ENCODE data around the gene IL1RAPL1. TPM values are rescaled to one million over a fixed set of nuclear protein-coding genes. Genes with fewer than 3 reads are reported as not detected.

Gene IL1RAPL1
- polyA plus RNA-seq, 2 of the 4 experiments (the other 2 are of a cell fraction) = not detected

DNA sequence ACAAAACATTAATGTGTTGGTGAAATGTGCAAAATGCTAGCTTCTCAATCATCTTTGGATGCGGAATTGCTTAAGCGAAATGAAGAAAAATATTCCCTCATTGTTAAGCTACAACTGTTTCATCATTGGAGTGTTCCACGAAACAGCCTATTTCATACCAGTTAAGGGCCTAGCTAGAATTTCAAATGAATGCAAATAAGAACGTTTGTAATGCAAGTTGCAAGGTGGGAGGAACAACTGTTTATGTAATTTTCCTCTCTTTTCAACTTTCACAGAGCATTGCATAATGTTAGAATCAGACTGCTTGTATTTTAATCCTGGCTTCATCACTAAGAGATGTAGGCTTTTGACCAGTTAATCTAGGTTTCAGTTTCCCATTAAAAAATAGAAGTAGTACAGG is 480.1 kb downstream of the IL1RAPL1 start:
- Histone ChIP-seq H3K4me1 (no peaks in the 10 kb centered on the region), H3K9me3 (no peaks in the 10 kb centered on the region), H3K4me3 (no peak overlapping the region), H3K27ac (no peak overlapping the region), H3K4me2 (no peak overlapping the region)
- ATAC-seq (no peak), FAIRE-seq (peak; percentile 56), DNase-seq (ENCODE audit: low read depth in 1 of 2, low spot score in 1 of 2) (no peak)
- TF ChIP-seq CEBPB (IDR thresholded peaks at IDR 0.05) (no peak), SMC3 (IDR thresholded peaks at IDR 0.05) (no peak), KDM5A (IDR thresholded peaks at IDR 0.05) (no peak), EHF (CRISPR knock-in tag; IDR thresholded peaks at IDR 0.05) (no peak), HOXA7 (CRISPR knock-in tag; IDR thresholded peaks at IDR 0.05) (no peak), TP53 (CRISPR knock-in tag; IDR thresholded peaks at IDR 0.05) (no peak), HOXB13 (CRISPR knock-in tag; IDR thresholded peaks at IDR 0.05; ENCODE audit: low read depth) (no peak), ESRRA (IDR thresholded peaks at IDR 0.05; ENCODE audit: borderline replicate concordance, low read length) (no peak), JUNB (IDR thresholded peaks at IDR 0.05) (no peak), RFX5 (IDR thresholded peaks at IDR 0.05) (no peak), MAZ (IDR thresholded peaks at IDR 0.05; ENCODE audit: borderline replicate concordance, low read depth, low read length) (no peak), MYC (IDR thresholded peaks at IDR 0.05; ENCODE audit: borderline replicate concordance, low read length) (no peak), POLR2AphosphoS2 (conservative IDR thresholded peaks at IDR 0.05; ENCODE audit: low read length) (no peak), ZC3H11A (IDR thresholded peaks at IDR 0.05) (no peak), KDM1A (IDR thresholded peaks at IDR 0.05; ENCODE audit: low read depth) (no peak)
- TF ChIP-seq, protein P1, sequence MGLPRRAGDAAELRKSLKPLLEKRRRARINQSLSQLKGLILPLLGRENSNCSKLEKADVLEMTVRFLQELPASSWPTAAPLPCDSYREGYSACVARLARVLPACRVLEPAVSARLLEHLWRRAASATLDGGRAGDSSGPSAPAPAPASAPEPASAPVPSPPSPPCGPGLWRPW (IDR thresholded peaks at IDR 0.05) = no peak
- TF ChIP-seq, protein P2, sequence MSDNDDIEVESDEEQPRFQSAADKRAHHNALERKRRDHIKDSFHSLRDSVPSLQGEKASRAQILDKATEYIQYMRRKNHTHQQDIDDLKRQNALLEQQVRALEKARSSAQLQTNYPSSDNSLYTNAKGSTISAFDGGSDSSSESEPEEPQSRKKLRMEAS (IDR thresholded peaks at IDR 0.05) = no peak
- CTCF ChIA-PET = no interaction called here
- WGBS (ENCODE audit: missing lambda C conversion rate) = 47% methylated on average over 4 of the region's 4 CpGs
- POLR2A ChIA-PET = no interaction called here

DNA sequence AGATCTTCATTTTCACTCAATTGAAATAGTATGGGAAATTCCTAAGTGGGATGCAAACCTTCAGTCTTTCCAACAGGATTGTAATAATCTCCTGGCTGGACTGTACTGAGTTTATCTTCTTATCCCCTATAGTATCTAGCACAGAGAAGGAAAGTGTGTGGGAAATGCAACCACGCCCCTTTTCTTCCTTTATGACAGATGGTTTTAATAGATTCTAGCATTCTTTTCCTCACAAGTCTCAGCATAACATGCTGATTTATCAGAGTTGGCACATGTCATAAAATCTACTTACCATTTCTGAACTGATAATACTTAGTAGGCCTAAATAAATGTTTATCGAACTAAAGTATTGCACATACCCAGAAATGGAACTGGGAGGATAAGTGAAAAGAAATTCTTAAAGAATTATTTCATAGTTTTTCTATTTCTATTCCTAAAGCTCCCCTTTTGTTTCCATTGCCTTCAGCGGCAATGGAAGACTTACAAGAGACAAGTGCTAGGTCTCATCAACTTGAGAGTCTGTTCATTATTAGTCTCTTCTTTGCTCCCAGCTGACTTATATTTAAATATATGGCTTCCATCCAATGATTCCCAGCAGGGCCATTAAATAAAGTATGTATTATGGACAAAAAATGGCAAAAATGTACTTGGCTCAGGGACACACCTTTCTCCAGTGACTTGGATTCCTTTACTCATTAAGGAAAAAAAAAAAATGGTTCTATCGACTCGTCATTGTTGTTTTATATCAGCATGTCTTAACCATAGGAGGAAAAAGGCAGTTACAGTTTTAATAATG is 484.5 kb downstream of the IL1RAPL1 start:
- CTCF ChIA-PET = no interaction called here
- H3K4me1 ChIP-seq = no peaks in the 10 kb centered on the region
- H3K4me3 ChIP-seq = no peak overlapping the region
- no peaks in the 10 kb centered on the region for H3K9me3 ChIP-seq
- H3K4me2 ChIP-seq = no peak overlapping the region
- TF ChIP-seq FOXS1 (CRISPR knock-in tag; IDR thresholded peaks at IDR 0.05) (no peak), CHD2 (IDR thresholded peaks at IDR 0.05; ENCODE audit: low read length, partially characterized antibody) (no peak), NFE2L2 (conservative IDR thresholded peaks at IDR 0.05; ENCODE audit: low read length) (no peak), HOXA7 (CRISPR knock-in tag; IDR thresholded peaks at IDR 0.05) (no peak)
- TF ChIP-seq, protein P3, sequence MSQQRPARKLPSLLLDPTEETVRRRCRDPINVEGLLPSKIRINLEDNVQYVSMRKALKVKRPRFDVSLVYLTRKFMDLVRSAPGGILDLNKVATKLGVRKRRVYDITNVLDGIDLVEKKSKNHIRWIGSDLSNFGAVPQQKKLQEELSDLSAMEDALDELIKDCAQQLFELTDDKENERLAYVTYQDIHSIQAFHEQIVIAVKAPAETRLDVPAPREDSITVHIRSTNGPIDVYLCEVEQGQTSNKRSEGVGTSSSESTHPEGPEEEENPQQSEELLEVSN (IDR thresholded peaks at IDR 0.05; ENCODE audit: borderline replicate concordance, low read depth) = no peak
- no peak for DNase-seq (ENCODE audit: low read depth in 1 of 2, low spot score in 1 of 2)
- FAIRE-seq = no peak
- no peak overlapping the region for H3K27ac ChIP-seq
- no peak for ATAC-seq
- WGBS (ENCODE audit: missing lambda C conversion rate) = 49% methylated on average over 5 of the region's 5 CpGs
- POLR2A ChIA-PET = no interaction called here

DNA sequence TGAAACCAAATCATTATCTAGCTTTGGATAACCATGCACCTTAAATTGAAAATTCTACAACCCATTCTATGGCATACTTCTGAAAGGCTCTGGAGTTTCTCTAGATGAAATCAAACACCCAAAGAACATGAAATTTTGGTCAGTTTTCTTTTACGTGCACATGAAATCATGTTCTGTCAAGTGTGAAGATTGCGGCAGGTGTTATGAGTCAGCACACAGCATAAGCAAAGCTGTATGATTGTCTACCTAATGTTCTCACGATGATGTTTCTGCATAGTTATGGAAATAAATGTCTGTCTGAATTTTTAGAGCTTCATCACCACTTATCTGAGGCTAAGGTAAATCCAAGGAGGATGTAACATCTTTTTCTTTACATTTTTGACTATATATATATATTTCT is 495.3 kb downstream of the IL1RAPL1 start:
- DNase-seq (ENCODE audit: low read depth in 1 of 2, low spot score in 1 of 2) (no peak), FAIRE-seq (no peak), ATAC-seq (no peak)
- H3K4me2 ChIP-seq = no peak overlapping the region
- 61% methylated on average over 3 of the region's 3 CpGs for WGBS (ENCODE audit: missing lambda C conversion rate)
- H3K4me1 ChIP-seq = no peaks in the 10 kb centered on the region
- H3K27ac ChIP-seq = no peak overlapping the region
- CTCF ChIA-PET = no interaction called here
- H3K4me3 ChIP-seq = no peak overlapping the region
- POLR2A ChIA-PET = no interaction called here
- H3K9me3 ChIP-seq = no peaks in the 10 kb centered on the region
- TF ChIP-seq NPAS2 (CRISPR knock-in tag; IDR thresholded peaks at IDR 0.05; ENCODE audit: borderline replicate concordance) (no peak), ZNF302 (CRISPR knock-in tag; IDR thresholded peaks at IDR 0.05) (no peak), HOXB5 (CRISPR knock-in tag; IDR thresholded peaks at IDR 0.05) (no peak), NR3C1 (IDR thresholded peaks at IDR 0.05) (no peak), FOXS1 (CRISPR knock-in tag; IDR thresholded peaks at IDR 0.05) (no peak)
- TF ChIP-seq, protein P1 (IDR thresholded peaks at IDR 0.05) = no peak
